ENCODE results near the gene FOXD4L6.
"Not testable (repeated sequence)": the region's sequence is repeated elsewhere in the genome, so short reads cannot be mapped to it uniquely, and the experiment has no call there.

DNA sequence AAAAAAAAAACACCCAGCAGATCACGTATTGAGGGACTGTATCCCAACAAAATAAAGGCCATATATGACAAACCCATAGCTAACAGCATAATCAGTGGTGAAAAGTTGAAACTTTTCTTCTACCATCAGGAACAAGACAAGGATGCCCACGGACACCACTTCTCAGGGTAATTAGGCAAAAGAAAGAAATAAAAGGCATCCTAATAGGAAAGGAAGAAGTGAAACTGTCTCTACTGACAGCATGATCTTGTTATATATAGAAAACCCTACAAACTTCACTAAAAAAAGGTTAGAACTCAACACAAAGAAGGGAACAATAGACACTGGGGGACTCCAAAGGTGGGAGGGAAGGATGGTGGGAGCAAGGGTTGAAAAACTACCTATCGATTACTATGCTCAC, 42.3 kb downstream of the FOXD4L6 start:
- TF ChIP-seq CTCF (IDR thresholded peaks at IDR 0.05; ENCODE audit: low read length); EZH2 (IDR thresholded peaks at IDR 0.05; ENCODE audit: borderline replicate concordance, low read length): not testable (repeated sequence)

Measured in OCI-LY1 (cell line).